H1 (cell line): ENCODE measurements around the gene WDR37. TPM values are rescaled to one million over a fixed set of nuclear protein-coding genes. Genes with fewer than 3 reads are reported as not detected.

ENCODE experiments used
- CTCF ChIA-PET: fragments of 300-600 bp; sonication (Branson Sonifier 250); formaldehyde crosslinking; loops from one replicate; lab custom pipeline; 2021; ENCODE audit not compliant: partially characterized antibody; lab: Charles Lee
- POLR2A ChIA-PET: fragments of 300-600 bp; sonication (Branson Sonifier 250); formaldehyde crosslinking; loops from one replicate; lab custom pipeline; 2021; ENCODE audit warnings: inconsistent platforms; ENCODE audit not compliant: partially characterized antibody; lab: Charles Lee
- DNase-seq, 2 experiments: peaks; one replicate each; pipeline versions ENCODE4 v3.0.0 to v3.0.0-alpha.2; 2010 to 2022; ENCODE audit warnings: low spot score in 2 of 2, low read depth in 1 of 2, mixed read lengths in 1 of 2
- FAIRE-seq: peaks from 2 replicates; lab custom pipeline; 2011; peaks lifted over from hg19 to GRCh38; lab: Jason Lieb, UNC
- H2AFZ ChIP-seq: 2 replicates; pipeline ENCODE4 v1.8.1; 2012; ENCODE audit warnings: low read length, inconsistent platforms
- H2AK5ac ChIP-seq: 2 replicates; pipeline ENCODE4 v1.6.1; 2013; ENCODE audit warnings: low read depth, low read length
- H2BK120ac ChIP-seq: replicated peaks from 2 replicates; pipeline ENCODE3; 2013; ENCODE audit warnings: low read depth, low read length, inconsistent platforms
- H2BK12ac ChIP-seq: 2 replicates; pipeline ENCODE4 v1.6.1; 2013; ENCODE audit warnings: low read depth, low read length
- H2BK15ac ChIP-seq: 2 replicates; pipeline ENCODE4 v1.6.1; 2013; ENCODE audit warnings: low read length
- H2BK20ac ChIP-seq: 2 replicates; pipeline ENCODE4 v1.6.1; 2013; ENCODE audit warnings: low read length
- H2BK5ac ChIP-seq: 2 replicates; pipeline ENCODE4 v1.6.1; 2013; ENCODE audit warnings: low read depth, low read length
- H3K14ac ChIP-seq: 2 replicates; pipeline ENCODE4 v1.6.1; 2013; ENCODE audit warnings: inconsistent platforms; ENCODE audit not compliant: insufficient read length
- H3K18ac ChIP-seq: 2 replicates; pipeline ENCODE4 v1.6.1; 2013; ENCODE audit warnings: low read length; ENCODE audit errors: extremely low read depth
- H3K23ac ChIP-seq: 2 replicates; pipeline ENCODE4 v1.6.1; 2013; ENCODE audit warnings: inconsistent platforms; ENCODE audit not compliant: insufficient read length
- H3K23me2 ChIP-seq: 2 replicates; pipeline ENCODE4 v1.6.1; 2013; ENCODE audit warnings: low read depth, low read length
- H3K27ac ChIP-seq: 2 replicates; pipeline ENCODE4 v1.6.1; 2011; ENCODE audit warnings: low read depth, low read length, inconsistent platforms
- H3K27me3 ChIP-seq, 4 experiments: replicated peaks in 1 of 4; 1 replicate in 1 of 4; 2 replicates in 3 of 4; pipeline versions ENCODE4 v1.6.1 to v1.8.1; 2011 to 2013; ENCODE audit warnings: low read length in 3 of 4, mild to moderate bottlenecking in 3 of 4, inconsistent platforms in 2 of 4, mixed read lengths in 2 of 4, moderate library complexity in 1 of 4; ENCODE audit not compliant: control insufficient read depth in 3 of 4, insufficient read depth in 3 of 4; ENCODE audit errors: extremely low read depth in 1 of 4
- H3K36me3 ChIP-seq, 4 experiments: 2 replicates each; pipeline versions ENCODE4 v1.6.1 to v1.8.1; 2011 to 2013; ENCODE audit warnings: mild to moderate bottlenecking in 4 of 4, low read length in 3 of 4, moderate library complexity in 2 of 4, control low read depth in 1 of 4, inconsistent platforms in 1 of 4; ENCODE audit not compliant: insufficient read depth in 4 of 4, control insufficient read depth in 2 of 4
- H3K4ac ChIP-seq: replicated peaks from 2 replicates; pipeline ENCODE3; 2013; ENCODE audit warnings: low read length, low read depth, mixed read lengths, inconsistent platforms; ENCODE audit not compliant: insufficient read length
- H3K4me1 ChIP-seq, 4 experiments: replicated peaks in 1 of 4; 1 replicate in 1 of 4; 2 replicates in 3 of 4; pipeline versions ENCODE4 v1.6.1 to v1.8.1; 2011 to 2013; ENCODE audit warnings: low read length in 3 of 4, inconsistent platforms in 2 of 4, mixed read lengths in 1 of 4; ENCODE audit not compliant: insufficient read depth in 4 of 4, control insufficient read depth in 3 of 4
- H3K4me2 ChIP-seq, 2 experiments: 2 replicates each; pipeline versions ENCODE4 v1.6.1 to v1.8.1; 2011 to 2013; ENCODE audit warnings: low read depth in 2 of 2, low read length in 2 of 2, control low read depth in 1 of 2, inconsistent platforms in 1 of 2, mild to moderate bottlenecking in 1 of 2; ENCODE audit not compliant: insufficient read depth in 1 of 2
- H3K4me3 ChIP-seq, 4 experiments: fragments of 200-600, 300-600 bp in 1 of 4; sonication (generic), shearing (Covaris generic), sonication (Bioruptor Twin) in 1 of 4; 2 replicates each; pipeline versions ENCODE4 v1.5.1 to v1.8.1; 2011 to 2016; ENCODE audit warnings: low read length in 4 of 4, low read depth in 3 of 4, control low read depth in 2 of 4, inconsistent platforms in 2 of 4, mild to moderate bottlenecking in 2 of 4, mixed read lengths in 1 of 4, moderate library complexity in 1 of 4; ENCODE audit not compliant: insufficient read depth in 2 of 4; ENCODE audit errors: extremely low read depth in 1 of 4
- H3K56ac ChIP-seq: replicated peaks from 2 replicates; pipeline ENCODE3; 2013; ENCODE audit warnings: low read depth, mild to moderate bottlenecking, mixed read lengths, low read length, inconsistent platforms; ENCODE audit not compliant: insufficient read length
- H3K79me1 ChIP-seq: 2 replicates; pipeline ENCODE4 v1.6.1; 2013; ENCODE audit warnings: low read depth, low read length, control low read depth
- H3K79me2 ChIP-seq, 2 experiments: 2 replicates each; pipeline versions ENCODE4 v1.6.1 to v1.8.1; 2012 to 2013; ENCODE audit warnings: low read length in 2 of 2, mild to moderate bottlenecking in 2 of 2, inconsistent platforms in 1 of 2; ENCODE audit not compliant: insufficient read depth in 2 of 2, control insufficient read depth in 1 of 2
- H3K9ac ChIP-seq, 4 experiments: replicated peaks in 1 of 4; 1 replicate in 1 of 4; 2 replicates in 3 of 4; pipeline versions ENCODE4 v1.6.1 to v1.8.1; 2011 to 2013; ENCODE audit warnings: low read depth in 3 of 4, low read length in 3 of 4, control low read depth in 2 of 4, mild to moderate bottlenecking in 2 of 4, moderate library complexity in 2 of 4, inconsistent platforms in 1 of 4; ENCODE audit errors: extremely low read depth in 1 of 4
- H3K9me3 ChIP-seq, 2 experiments: 2 replicates each; pipeline versions ENCODE4 v1.6.1 to v1.8.1; 2012 to 2013; ENCODE audit warnings: mild to moderate bottlenecking in 2 of 2, moderate library complexity in 2 of 2, control low read depth in 1 of 2, inconsistent platforms in 1 of 2, low read depth in 1 of 2, low read length in 1 of 2, mixed read lengths in 1 of 2; ENCODE audit not compliant: insufficient read depth in 2 of 2
- H4K20me1 ChIP-seq, 2 experiments: replicated peaks in 1 of 2; 2 replicates each; pipeline versions ENCODE3 to v1.8.1; 2011 to 2013; ENCODE audit warnings: inconsistent platforms in 2 of 2, low read length in 2 of 2, mild to moderate bottlenecking in 1 of 2; ENCODE audit not compliant: insufficient read depth in 2 of 2, control insufficient read depth in 1 of 2
- H4K5ac ChIP-seq: 2 replicates; pipeline ENCODE4 v1.6.1; 2013; ENCODE audit warnings: low read length, low read depth, mixed read lengths, inconsistent platforms; ENCODE audit not compliant: insufficient read length
- H4K8ac ChIP-seq: 2 replicates; pipeline ENCODE4 v1.8.0; 2013; ENCODE audit warnings: mild to moderate bottlenecking, moderate library complexity, low read length, inconsistent platforms; ENCODE audit not compliant: insufficient read depth; ENCODE audit errors: extremely low read depth
- H4K91ac ChIP-seq: replicated peaks from 2 replicates; pipeline ENCODE3; 2013; ENCODE audit warnings: low read length, mixed read lengths, inconsistent platforms; ENCODE audit not compliant: insufficient read length
- BACH1 ChIP-seq: IDR thresholded peaks from 2 replicates; pipeline ENCODE4 v1.6.1; 2012; ENCODE audit warnings: low read length, improper control_type of control experiment
- BCL11A ChIP-seq, 2 experiments: IDR thresholded peaks; one replicate each; pipeline ENCODE4 v1.6.1; 2011; ENCODE audit warnings: low read depth in 2 of 2, low read length in 2 of 2, mild to moderate bottlenecking in 2 of 2
- CBX5 ChIP-seq: fragments of 300-800, 300-1000 bp; sonication (generic); IDR thresholded peaks from 2 replicates; pipeline ENCODE4 v1.7.1; 2016; ENCODE audit warnings: antibody characterized with exemption, low read length, low read depth
- CEBPB ChIP-seq: IDR thresholded peaks from 2 replicates; pipeline ENCODE4 v1.6.1; 2012; ENCODE audit warnings: low read depth, low read length
- CHD1 ChIP-seq: IDR thresholded peaks from 2 replicates; pipeline ENCODE4 v1.6.1; 2012; ENCODE audit warnings: low read depth, low read length, improper control_type of control experiment
- KDM4A ChIP-seq: IDR thresholded peaks from one replicate; pipeline ENCODE4 v1.7.1; 2012; ENCODE audit warnings: low read depth, mild to moderate bottlenecking, moderate library complexity, low read length, inconsistent platforms; ENCODE audit not compliant: severe bottlenecking
- MAX ChIP-seq: IDR thresholded peaks from 2 replicates; pipeline ENCODE4 v1.6.1; 2012; ENCODE audit warnings: inconsistent platforms
- RFX5 ChIP-seq: IDR thresholded peaks from 2 replicates; pipeline ENCODE4 v1.6.1; 2011; ENCODE audit warnings: low read depth, low read length, improper control_type of control experiment, borderline replicate concordance
- RNF2 ChIP-seq: fragments of 200-900, 300-1000 bp; sonication (generic); IDR thresholded peaks from 2 replicates; pipeline ENCODE4 v1.7.1; 2016; ENCODE audit warnings: borderline replicate concordance, low read depth, mild to moderate bottlenecking, antibody characterized with exemption, low read length; ENCODE audit not compliant: poor library complexity, severe bottlenecking; ENCODE audit errors: missing control alignments
- SAP30 ChIP-seq: fragments of 300-600 bp; sonication (generic); IDR thresholded peaks from 2 replicates; pipeline ENCODE4 v1.7.1; 2012; ENCODE audit warnings: low read length, moderate library complexity, mild to moderate bottlenecking, inconsistent platforms; ENCODE audit not compliant: insufficient read depth, insufficient replicate concordance
- SIX5 ChIP-seq: IDR thresholded peaks from 2 replicates; pipeline ENCODE4 v1.6.1; 2011; ENCODE audit warnings: mild to moderate bottlenecking, low read depth, low read length
- SRF ChIP-seq: IDR thresholded peaks from 2 replicates; pipeline ENCODE4 v1.6.1; 2011; ENCODE audit warnings: mild to moderate bottlenecking, low read depth, low read length, moderate library complexity
- SUZ12 ChIP-seq: fragments of 200-600 bp; sonication (generic); IDR thresholded peaks from 2 replicates; pipeline ENCODE4 v1.6.1; 2012; ENCODE audit warnings: mild to moderate bottlenecking, inconsistent platforms, low read length, moderate library complexity, mixed read lengths
- YY1 ChIP-seq: IDR thresholded peaks from 2 replicates; pipeline ENCODE4 v1.6.1; 2011; ENCODE audit warnings: low read depth, mild to moderate bottlenecking, low read length
- WGBS, 2 experiments: shearing (Covaris generic) in 1 of 2; methylation state at CpG; one replicate each; pipeline versions ENCODE4 v1.1.6 to v1.1.7; 2013 to 2015; ENCODE audit warnings: low lambda C conversion rate in 2 of 2, mixed read lengths in 2 of 2, inconsistent platforms in 1 of 2, low coverage in 1 of 2, missing lambda C conversion rate in 1 of 2; ENCODE audit not compliant: insufficient replicate concordance in 2 of 2, insufficient coverage in 1 of 2, insufficient read length in 1 of 2; ENCODE audit errors: extremely low coverage in 1 of 2, missing lambda C conversion rate in 1 of 2; 5-methylcytosine and 5-hydroxymethylcytosine counted together
- polyA plus RNA-seq, 7 experiments: library from polyadenylated mRNA; depleted of rRNA in 3 of 7; stranded (reverse) in 5 of 7; unstranded in 2 of 7; fragments of >200 nt in 5 of 7; fragments of 200-250 nt in 2 of 7; gene quantifications; 1 replicate in 5 of 7; 2 replicates in 1 of 7; 4 replicates in 1 of 7; pipeline versions ENCODE4 v1.2.1 to v1.2.3, GENCODE V29; 2011 to 2013; ENCODE audit warnings: missing spikeins in 2 of 7, mixed read lengths in 2 of 7
- total RNA-seq: library from RNA; stranded (reverse); fragmentation: NEBNext Ultra II Directional; extraction: Animal tissue kit (Norgen Biotek cat#: 25700); gene quantifications from 2 replicates; pipeline ENCODE4 v1.2.1, GENCODE V29; 2021

Gene WDR37
- total and polyA plus RNA-seq, 2 of the 8 experiments (the other 6 are each of a cell fraction or from before 2014, with no cell fraction given) = 9.6 to 12.0 TPM

- H3K4me1 ChIP-seq = no peaks in the 10 kb centered on the region
- H2BK20ac ChIP-seq = no peak overlapping the region
- H3K23ac ChIP-seq = no peak overlapping the region
- WGBS, 2 experiments = 89% methylated on average over 9 of the region's 9 CpGs; no CpG with 5 or more reads in 1 of the 2 experiments
- no peak overlapping the region for H4K91ac ChIP-seq
- no peak overlapping the region for H3K27ac ChIP-seq
- H3K23me2 ChIP-seq = peaks cover 7% of the 10 kb centered on the region; the same call in 1 of the 2 replicates
- H4K20me1 ChIP-seq = peaks cover 0 to 1% of the 10 kb centered on the region in 2 experiments
- ChIA-PET POLR2A (no interaction called here), CTCF (interaction anchor here (1.8 kb wide), 1 partner anchor 16 kb away, joined by 5 read pairs; no protein-coding TSS in a partner anchor)
- H3K4ac ChIP-seq = no peak overlapping the region
- no peaks in the 10 kb centered on the region for H3K79me1 ChIP-seq
- no peaks in the 10 kb centered on the region for H3K9me3 ChIP-seq
- FAIRE-seq (no peak), DNase-seq (no peak)
- H2AFZ ChIP-seq = no peak overlapping the region
- H4K5ac ChIP-seq = no peak overlapping the region
- H3K4me3 ChIP-seq = no peak overlapping the region
- H4K8ac ChIP-seq = no peak overlapping the region
- H3K14ac ChIP-seq = no peak overlapping the region
- H2BK15ac ChIP-seq = no peak overlapping the region
- no peak overlapping the region for H3K56ac ChIP-seq
- no peak overlapping the region for H2BK12ac ChIP-seq
- no peaks in the 10 kb centered on the region for H3K27me3 ChIP-seq
- no peak overlapping the region; a peak in 1 of 7 replicates for H3K9ac ChIP-seq
- no peak overlapping the region for H2AK5ac ChIP-seq
- H3K36me3 ChIP-seq = peaks cover 0 to 23% (median 8%) of the 10 kb centered on the region in 4 experiments; a peak in 7 of 8 replicates
- H2BK120ac ChIP-seq = no peak overlapping the region
- no peak overlapping the region for H2BK5ac ChIP-seq
- no peaks in the 10 kb centered on the region for H3K79me2 ChIP-seq
- H3K18ac ChIP-seq = no peak overlapping the region
- H3K4me2 ChIP-seq = no peak overlapping the region
- TF ChIP-seq BACH1 (no peak), KDM4A (no peak), CHD1 (no peak), RFX5 (no peak), SRF (no peak), CBX5 (no peak), SIX5 (no peak), SUZ12 (no peak), RNF2 (no peak), SAP30 (no peak), BCL11A (IDR thresholded peaks at IDR 0.05; ENCODE audit: low read depth in 2 of 2, low read length in 2 of 2) (no peak), YY1 (no peak), CEBPB (no peak), MAX (no peak)
Observed at GRCh38 chr10:1093696-1094095, 37.5 kb downstream of the WDR37 start.
